SK-N-SH (cell line): ENCODE data around the gene OCA2. TPM values are rescaled to one million over a fixed set of nuclear protein-coding genes. Genes with fewer than 3 reads are reported as not detected.

Source experiments
- CTCF ChIA-PET: fragments of 300-600, 350-600 bp; formaldehyde crosslinking; extraction: SDS; loops from one replicate; lab custom pipeline; 2021; lab: Yijun Ruan, JAX
- POLR2A ChIA-PET: fragments of 350-600 bp; sonication (Branson Sonifier 250); formaldehyde crosslinking; extraction: SDS; loops from one replicate; lab custom pipeline; 2020; ENCODE audit warnings: antibody characterized with exemption, inconsistent platforms; lab: Yijun Ruan, JAX
- DNase-seq: peaks from one replicate; pipeline ENCODE4 v3.0.0; 2012
- H2AFZ ChIP-seq: fragments of 200-600 bp; sonication (generic); 2 replicates; pipeline ENCODE4 v1.8.1; 2016; ENCODE audit warnings: antibody characterized with exemption, mild to moderate bottlenecking, low read depth
- H3F3A ChIP-seq: fragments of 200-600 bp; sonication (generic); replicated peaks from 2 replicates; pipeline ENCODE3; 2016; ENCODE audit warnings: antibody characterized with exemption, mild to moderate bottlenecking; ENCODE audit not compliant: insufficient read depth
- H3K27ac ChIP-seq, 2 experiments: fragments of 200-500 bp in 1 of 2; fragments of 200-600 bp in 1 of 2; sonication (Bioruptor generic) in 1 of 2; sonication (generic), shearing (Covaris generic) in 1 of 2; 2 replicates each; pipeline versions ENCODE4 v1.5.1 to v1.6.1; 2014 to 2016; ENCODE audit warnings: low read depth in 2 of 2, inconsistent platforms in 1 of 2, low read length in 1 of 2, mild to moderate bottlenecking in 1 of 2, mixed read lengths in 1 of 2
- H3K27me3 ChIP-seq: fragments of 200-600 bp; sonication (generic), shearing (Covaris generic); 2 replicates; pipeline ENCODE4 v1.6.1; 2016; ENCODE audit warnings: mixed run types; ENCODE audit not compliant: insufficient read depth
- H3K36me3 ChIP-seq, 2 experiments: fragments of 200-500 bp in 1 of 2; fragments of 200-600 bp in 1 of 2; sonication (Bioruptor generic) in 1 of 2; sonication (generic) in 1 of 2; replicated peaks in 1 of 2; 2 replicates each; pipeline versions ENCODE3 to v1.5.1; 2014 to 2016; ENCODE audit warnings: low read length in 1 of 2, mild to moderate bottlenecking in 1 of 2; ENCODE audit not compliant: insufficient read depth in 2 of 2, control insufficient read depth in 1 of 2
- H3K4me1 ChIP-seq, 2 experiments: fragments of 200-500 bp in 1 of 2; fragments of 200-600 bp in 1 of 2; sonication (Bioruptor generic) in 1 of 2; sonication (generic), shearing (Covaris generic) in 1 of 2; 2 replicates each; pipeline versions ENCODE4 v1.5.1 to v1.6.1; 2014 to 2016; ENCODE audit warnings: low read depth in 1 of 2, low read length in 1 of 2, mixed run types in 1 of 2; ENCODE audit not compliant: insufficient read depth in 2 of 2, control insufficient read depth in 1 of 2
- H3K4me2 ChIP-seq: fragments of 200-600 bp; sonication (generic), shearing (Covaris generic); 2 replicates; pipeline ENCODE4 v1.6.1; 2017; ENCODE audit warnings: mixed run types
- H3K4me3 ChIP-seq, 2 experiments: fragments of 200-500 bp in 1 of 2; fragments of 200-600 bp in 1 of 2; sonication (Bioruptor generic) in 1 of 2; sonication (generic), shearing (Covaris generic) in 1 of 2; 2 replicates each; pipeline versions ENCODE4 v1.5.1 to v1.8.1; 2014 to 2016; ENCODE audit warnings: low read depth in 2 of 2, inconsistent platforms in 1 of 2, low read length in 1 of 2, mild to moderate bottlenecking in 1 of 2, mixed read lengths in 1 of 2, moderate library complexity in 1 of 2
- H3K79me2 ChIP-seq: fragments of 200-600 bp; sonication (generic); 2 replicates; pipeline ENCODE4 v1.8.1; 2017; ENCODE audit warnings: mild to moderate bottlenecking; ENCODE audit not compliant: insufficient read depth
- H3K9ac ChIP-seq: fragments of 200-600 bp; sonication (generic); 2 replicates; pipeline ENCODE4 v1.6.1; 2017; ENCODE audit warnings: mixed run types
- H3K9me2 ChIP-seq: fragments of 200-600 bp; sonication (generic); 2 replicates; pipeline ENCODE4 v1.6.1; 2017; ENCODE audit warnings: mixed run types
- H3K9me3 ChIP-seq: fragments of 200-600 bp; sonication (generic); 2 replicates; pipeline ENCODE4 v1.6.1; 2017; ENCODE audit warnings: mixed run types, mild to moderate bottlenecking, moderate library complexity
- H4K20me1 ChIP-seq: fragments of 200-600 bp; sonication (generic); 2 replicates; pipeline ENCODE4 v1.6.1; 2017; ENCODE audit warnings: mild to moderate bottlenecking, mixed run types; ENCODE audit not compliant: insufficient read depth
- EP300 ChIP-seq, 2 experiments: IDR thresholded peaks; 2 replicates each; pipeline versions ENCODE4 v1.4.0 to v1.6.1; 2012; ENCODE audit warnings: borderline replicate concordance in 1 of 2, low read depth in 1 of 2, low read length in 1 of 2
- FOSL2 ChIP-seq: IDR thresholded peaks from 2 replicates; pipeline ENCODE4 v1.4.0; 2012; ENCODE audit warnings: low read depth, mild to moderate bottlenecking, moderate library complexity, borderline replicate concordance
- FOXJ3 ChIP-seq: sonication (generic); formaldehyde crosslinking; IDR thresholded peaks from 2 replicates; pipeline ENCODE4 v1.5.1; 2020; ENCODE audit warnings: mild to moderate bottlenecking, missing genetic modification reagents
- FOXM1 ChIP-seq: IDR thresholded peaks from 2 replicates; pipeline ENCODE4 v1.4.0; 2012; ENCODE audit warnings: low read depth, mild to moderate bottlenecking
- GABPA ChIP-seq: IDR thresholded peaks from 2 replicates; pipeline ENCODE4 v1.4.0; 2012; ENCODE audit warnings: low read depth, mild to moderate bottlenecking
- MXI1 ChIP-seq: IDR thresholded peaks from 2 replicates; pipeline ENCODE4 v1.6.1; 2012; ENCODE audit warnings: mild to moderate bottlenecking, low read depth, low read length, improper control_type of control experiment
- POLR2AphosphoS5 ChIP-seq: IDR thresholded peaks from 2 replicates; pipeline ENCODE4 v1.6.1; 2012; ENCODE audit warnings: low read depth, low read length
- RFX5 ChIP-seq: IDR thresholded peaks from 2 replicates; pipeline ENCODE4 v1.6.1; 2012; ENCODE audit warnings: mild to moderate bottlenecking, improper control_type of control experiment, low read length
- SIN3A ChIP-seq: IDR thresholded peaks from 2 replicates; pipeline ENCODE4 v1.6.1; 2012; ENCODE audit warnings: low read depth, mild to moderate bottlenecking, low read length, moderate library complexity, borderline replicate concordance
- SMC3 ChIP-seq: IDR thresholded peaks from 2 replicates; pipeline ENCODE4 v1.6.1; 2012; ENCODE audit warnings: low read depth, low read length, improper control_type of control experiment
- TCF12 ChIP-seq: IDR thresholded peaks from 2 replicates; pipeline ENCODE4 v1.4.0; 2012
- TEAD4 ChIP-seq: IDR thresholded peaks from 2 replicates; pipeline ENCODE4 v1.4.0; 2012; ENCODE audit warnings: mild to moderate bottlenecking, borderline replicate concordance; ENCODE audit not compliant: insufficient read depth
- YY1 ChIP-seq: IDR thresholded peaks from 2 replicates; pipeline ENCODE4 v1.4.0; 2012; ENCODE audit warnings: low read depth, mild to moderate bottlenecking
- WGBS: methylation state at CpG from one replicate; pipeline ENCODE4 v1.1.6; 2017; ENCODE audit warnings: low lambda C conversion rate; 5-methylcytosine and 5-hydroxymethylcytosine counted together
- polyA plus RNA-seq, 3 experiments: library from polyadenylated mRNA; depleted of rRNA; stranded (reverse); fragments of >200 nt; gene quantifications; 2 replicates each; pipeline ENCODE4 v1.2.3, GENCODE V29; 2012
- TF ChIP-seq, protein P1 (sequence below): IDR thresholded peaks from 2 replicates; pipeline ENCODE4 v1.4.0; 2012; ENCODE audit warnings: low read depth, borderline replicate concordance
- TF ChIP-seq, protein P2 (sequence below): IDR thresholded peaks from 2 replicates; pipeline ENCODE4 v1.4.0; 2012; ENCODE audit warnings: low read depth
- TF ChIP-seq, protein P3 (sequence below): IDR thresholded peaks from 2 replicates; pipeline ENCODE4 v1.6.1; 2012; ENCODE audit warnings: mild to moderate bottlenecking, low read depth, low read length, moderate library complexity
- TF ChIP-seq, protein P4 (sequence below): IDR thresholded peaks from 2 replicates; pipeline ENCODE4 v1.4.0; 2012; ENCODE audit warnings: low read depth, borderline replicate concordance

OCA2 gene
- polyA plus RNA-seq, 1 of the 3 experiments (the other 2 are of a cell fraction): 0.16 TPM

DNA sequence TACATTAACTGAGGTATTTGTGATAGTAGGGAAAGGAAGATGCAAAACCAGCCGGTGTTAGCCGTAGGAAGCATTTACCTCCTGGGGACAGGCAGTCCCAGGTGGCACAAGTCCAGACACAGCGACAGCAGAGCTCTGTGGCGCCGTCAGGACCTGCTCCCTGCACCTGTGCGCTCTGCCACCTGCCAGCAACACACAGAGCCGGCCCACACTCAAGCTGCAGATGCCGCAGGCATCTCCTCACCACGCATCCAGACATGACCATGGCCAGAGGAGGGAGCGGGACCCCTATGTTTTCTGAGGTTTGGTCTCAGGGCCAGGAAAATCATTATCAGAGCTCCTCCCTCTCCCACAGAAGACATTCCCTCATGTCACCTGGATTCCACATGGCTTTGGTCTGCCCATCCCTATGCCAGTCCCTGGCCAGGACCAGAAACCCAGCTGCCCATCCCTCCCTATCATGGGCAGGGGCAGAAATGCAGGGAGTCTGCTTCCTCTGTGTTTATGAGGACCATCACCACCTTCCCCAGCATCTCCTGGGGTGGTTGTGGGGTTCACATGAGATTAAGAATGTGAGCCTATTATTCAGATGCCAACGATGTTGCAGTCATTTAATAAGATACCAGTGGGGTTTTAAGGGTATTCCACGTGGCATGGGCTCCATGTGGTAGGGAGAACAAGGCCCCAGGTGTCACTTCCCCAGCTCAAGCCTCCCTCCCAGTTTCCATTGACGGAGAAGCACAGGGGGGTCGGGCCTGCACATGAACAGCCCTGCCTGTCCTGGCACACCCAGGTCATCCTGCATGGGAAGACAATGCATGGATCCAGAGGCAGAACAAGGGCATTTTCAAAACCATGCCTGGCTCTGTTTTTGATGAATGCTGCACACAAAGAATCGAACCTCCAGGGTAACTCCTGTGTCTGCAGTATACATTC, 251.1 kb downstream of the OCA2 start:
- Histone ChIP-seq H3K9ac (no peak overlapping the region), H3K4me3 (no peak overlapping the region), H3F3A (no peaks in the 10 kb centered on the region), H2AFZ (no peak overlapping the region), H3K27me3 (no peaks in the 10 kb centered on the region), H3K79me2 (no peaks in the 10 kb centered on the region), H3K4me1 (no peaks in the 10 kb centered on the region; a peak in 1 of 4 replicates)
- DNase-seq: no peak
- CTCF ChIA-PET: interaction anchor here (0.6 kb wide), 1 partner anchor 23 kb away, joined by 3 read pairs; no protein-coding TSS in a partner anchor
- TF ChIP-seq TEAD4: no peak
- no peak for TF ChIP-seq RFX5
- no peak for TF ChIP-seq SMC3
- TF ChIP-seq FOSL2: no peak
- TF ChIP-seq, protein P1, sequence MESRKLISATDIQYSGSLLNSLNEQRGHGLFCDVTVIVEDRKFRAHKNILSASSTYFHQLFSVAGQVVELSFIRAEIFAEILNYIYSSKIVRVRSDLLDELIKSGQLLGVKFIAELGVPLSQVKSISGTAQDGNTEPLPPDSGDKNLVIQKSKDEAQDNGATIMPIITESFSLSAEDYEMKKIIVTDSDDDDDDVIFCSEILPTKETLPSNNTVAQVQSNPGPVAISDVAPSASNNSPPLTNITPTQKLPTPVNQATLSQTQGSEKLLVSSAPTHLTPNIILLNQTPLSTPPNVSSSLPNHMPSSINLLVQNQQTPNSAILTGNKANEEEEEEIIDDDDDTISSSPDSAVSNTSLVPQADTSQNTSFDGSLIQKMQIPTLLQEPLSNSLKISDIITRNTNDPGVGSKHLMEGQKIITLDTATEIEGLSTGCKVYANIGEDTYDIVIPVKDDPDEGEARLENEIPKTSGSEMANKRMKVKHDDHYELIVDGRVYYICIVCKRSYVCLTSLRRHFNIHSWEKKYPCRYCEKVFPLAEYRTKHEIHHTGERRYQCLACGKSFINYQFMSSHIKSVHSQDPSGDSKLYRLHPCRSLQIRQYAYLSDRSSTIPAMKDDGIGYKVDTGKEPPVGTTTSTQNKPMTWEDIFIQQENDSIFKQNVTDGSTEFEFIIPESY: no peak
- no peak for TF ChIP-seq EP300 (IDR thresholded peaks at IDR 0.05; ENCODE audit: borderline replicate concordance in 1 of 2, low read depth in 1 of 2, low read length in 1 of 2)
- no peak for TF ChIP-seq SIN3A
- no peak for TF ChIP-seq TCF12
- no peak for TF ChIP-seq POLR2AphosphoS5
- TF ChIP-seq YY1: no peak
- TF ChIP-seq GABPA: no peak
- no peak for TF ChIP-seq FOXM1
- TF ChIP-seq, protein P2, sequence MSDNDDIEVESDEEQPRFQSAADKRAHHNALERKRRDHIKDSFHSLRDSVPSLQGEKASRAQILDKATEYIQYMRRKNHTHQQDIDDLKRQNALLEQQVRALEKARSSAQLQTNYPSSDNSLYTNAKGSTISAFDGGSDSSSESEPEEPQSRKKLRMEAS: no peak
- TF ChIP-seq, protein P3, sequence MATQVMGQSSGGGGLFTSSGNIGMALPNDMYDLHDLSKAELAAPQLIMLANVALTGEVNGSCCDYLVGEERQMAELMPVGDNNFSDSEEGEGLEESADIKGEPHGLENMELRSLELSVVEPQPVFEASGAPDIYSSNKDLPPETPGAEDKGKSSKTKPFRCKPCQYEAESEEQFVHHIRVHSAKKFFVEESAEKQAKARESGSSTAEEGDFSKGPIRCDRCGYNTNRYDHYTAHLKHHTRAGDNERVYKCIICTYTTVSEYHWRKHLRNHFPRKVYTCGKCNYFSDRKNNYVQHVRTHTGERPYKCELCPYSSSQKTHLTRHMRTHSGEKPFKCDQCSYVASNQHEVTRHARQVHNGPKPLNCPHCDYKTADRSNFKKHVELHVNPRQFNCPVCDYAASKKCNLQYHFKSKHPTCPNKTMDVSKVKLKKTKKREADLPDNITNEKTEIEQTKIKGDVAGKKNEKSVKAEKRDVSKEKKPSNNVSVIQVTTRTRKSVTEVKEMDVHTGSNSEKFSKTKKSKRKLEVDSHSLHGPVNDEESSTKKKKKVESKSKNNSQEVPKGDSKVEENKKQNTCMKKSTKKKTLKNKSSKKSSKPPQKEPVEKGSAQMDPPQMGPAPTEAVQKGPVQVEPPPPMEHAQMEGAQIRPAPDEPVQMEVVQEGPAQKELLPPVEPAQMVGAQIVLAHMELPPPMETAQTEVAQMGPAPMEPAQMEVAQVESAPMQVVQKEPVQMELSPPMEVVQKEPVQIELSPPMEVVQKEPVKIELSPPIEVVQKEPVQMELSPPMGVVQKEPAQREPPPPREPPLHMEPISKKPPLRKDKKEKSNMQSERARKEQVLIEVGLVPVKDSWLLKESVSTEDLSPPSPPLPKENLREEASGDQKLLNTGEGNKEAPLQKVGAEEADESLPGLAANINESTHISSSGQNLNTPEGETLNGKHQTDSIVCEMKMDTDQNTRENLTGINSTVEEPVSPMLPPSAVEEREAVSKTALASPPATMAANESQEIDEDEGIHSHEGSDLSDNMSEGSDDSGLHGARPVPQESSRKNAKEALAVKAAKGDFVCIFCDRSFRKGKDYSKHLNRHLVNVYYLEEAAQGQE: no peak
- TF ChIP-seq, protein P4, sequence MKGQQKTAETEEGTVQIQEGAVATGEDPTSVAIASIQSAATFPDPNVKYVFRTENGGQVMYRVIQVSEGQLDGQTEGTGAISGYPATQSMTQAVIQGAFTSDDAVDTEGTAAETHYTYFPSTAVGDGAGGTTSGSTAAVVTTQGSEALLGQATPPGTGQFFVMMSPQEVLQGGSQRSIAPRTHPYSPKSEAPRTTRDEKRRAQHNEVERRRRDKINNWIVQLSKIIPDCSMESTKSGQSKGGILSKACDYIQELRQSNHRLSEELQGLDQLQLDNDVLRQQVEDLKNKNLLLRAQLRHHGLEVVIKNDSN: no peak
- TF ChIP-seq FOXJ3: no peak
- TF ChIP-seq MXI1: no peak
- TF ChIP-seq, all 33 proteins: peak for 0
- WGBS: 34% methylated on average over 12 of the region's 15 CpGs
- H3K9me3 ChIP-seq: no peaks in the 10 kb centered on the region; the same call in 1 of the 2 replicates
- no peaks in the 10 kb centered on the region for H3K36me3 ChIP-seq
- no peak overlapping the region for H3K27ac ChIP-seq
- H4K20me1 ChIP-seq: no peaks in the 10 kb centered on the region
- POLR2A ChIA-PET: no interaction called here
- H3K4me2 ChIP-seq: no peak overlapping the region
- H3K9me2 ChIP-seq: no peaks in the 10 kb centered on the region
